ENCODE results near the gene NBPF3.

- TF ChIP-seq EP300 (IDR thresholded peaks at IDR 0.05) (no peak), CTCF (IDR thresholded peaks at IDR 0.05) (no peak), POLR2A (IDR thresholded peaks at IDR 0.05) (no peak), POLR2AphosphoS5 (IDR thresholded peaks at IDR 0.05) (no peak)
Observed at GRCh38 chr1:21518774-21519455, 79.0 kb downstream of the NBPF3 start.
